ENCODE results near the gene FCRL4. TPM values are rescaled to one million over a fixed set of nuclear protein-coding genes. Genes with fewer than 3 reads are reported as not detected.
"Not testable (repeated sequence)": the region's sequence is repeated elsewhere in the genome, so short reads cannot be mapped to it uniquely, and the experiment has no call there.

The FCRL4 gene
- total and polyA plus RNA-seq, 10 of the 15 experiments (the other 5 are each of a cell fraction or from before 2014, with no cell fraction given): 0.09 to 0.44 (median 0.26) TPM; not detected in 1

GRCh38 chr1:157551694-157552693 lies 45.9 kb downstream of the FCRL4 start, which contains the start of gene FCRL5 (continued):
- TF ChIP-seq CUX1 (IDR thresholded peaks at IDR 0.05; ENCODE audit: insufficient replicate concordance, low read depth, low read length): no peak
- TF ChIP-seq LARP7 (IDR thresholded peaks at IDR 0.05): no peak; the same call in 1 of the 2 replicates
- no peak for TF ChIP-seq MTA3 (IDR thresholded peaks at IDR 0.05; ENCODE audit: borderline replicate concordance, low read length)
- no peak for TF ChIP-seq ZZZ3 (IDR thresholded peaks at IDR 0.05; ENCODE audit: control insufficient read depth, insufficient read length, low read depth)
- 0 out of 2 replicates have a peak, but pooled peaks have one; percentile 18 for TF ChIP-seq CHD2 (IDR thresholded peaks at IDR 0.05; ENCODE audit: borderline replicate concordance, low read depth, low read length)
- TF ChIP-seq ZNF274 (IDR thresholded peaks at IDR 0.05; ENCODE audit: insufficient read depth, insufficient read length): no peak
- TF ChIP-seq PAX8 (IDR thresholded peaks at IDR 0.05): no peak
- no peak for TF ChIP-seq NR2C2 (IDR thresholded peaks at IDR 0.05; ENCODE audit: borderline replicate concordance, control insufficient read depth, insufficient read length, low read depth)
- TF ChIP-seq SMAD5 (IDR thresholded peaks at IDR 0.05; ENCODE audit: low read depth): no peak
- TF ChIP-seq CEBPB (IDR thresholded peaks at IDR 0.05; ENCODE audit: borderline replicate concordance in 1 of 2, low read depth in 2 of 2, low read length in 2 of 2): no peak

GRCh38 chr1:157548081-157548480 lies 49.8 kb downstream of the FCRL4 start:
- H3K79me2 ChIP-seq (ENCODE audit: control insufficient read depth, insufficient read depth, low read length); H3K4me3 ChIP-seq; H3K9ac ChIP-seq (ENCODE audit: control insufficient read depth, insufficient read depth, low read length); FAIRE-seq; H3K4me2 ChIP-seq (ENCODE audit: control insufficient read depth, insufficient read depth); H3K9me3 ChIP-seq (replicated peaks; ENCODE audit: control insufficient read depth, insufficient read depth, low read length); BruUV-seq (replicated peaks); H2AFZ ChIP-seq (ENCODE audit: control insufficient read depth, low read depth, low read length); DNase-seq (ENCODE audit: low read depth, low spot score); in situ Hi-C loops (cut with MboI); ATAC-seq; H3K36me3 ChIP-seq (ENCODE audit: control insufficient read depth in 2 of 2, insufficient read depth in 2 of 2, low read length in 1 of 2); H3K27me3 ChIP-seq (replicated peaks in 1 of 2; ENCODE audit: control insufficient read depth in 2 of 2, insufficient read depth in 2 of 2, low read length in 1 of 2); POLR2A ChIA-PET; H4K20me1 ChIP-seq (ENCODE audit: control insufficient read depth, insufficient read depth); H3K27ac ChIP-seq (ENCODE audit: control insufficient read depth, insufficient read depth); intact Hi-C loops (cut with micrococcal nuclease; ENCODE audit: unreplicated experiment): not testable (repeated sequence)
- SMC1A ChIA-PET (ENCODE audit: uncharacterized antibody, unreplicated experiment): interaction anchor here (1.5 kb wide), 1 partner anchor 18 kb away, joined by 5 read pairs; no protein-coding TSS in a partner anchor
- RAD21 ChIA-PET (ENCODE audit: unreplicated experiment): interaction anchor here (1.7 kb wide), 1 partner anchor 32 kb away, joined by 4 read pairs; no protein-coding TSS in a partner anchor
- CTCF ChIA-PET: interaction anchor here (1.3 to 2.1 kb wide), 3 partner anchors 14 to 178 kb away, joined by 4 to 6 read pairs (median 4); no protein-coding TSS in a partner anchor
- peaks cover 13% of the 10 kb centered on the region for H3K4me1 ChIP-seq (ENCODE audit: control insufficient read depth, insufficient read depth, low read length)
- 56% methylated on average over 1 of the region's 1 CpG for WGBS (ENCODE audit: insufficient coverage, insufficient replicate concordance, low lambda C conversion rate, missing lambda C conversion rate)
